ENCODE results near the gene DDX60.

DNA sequence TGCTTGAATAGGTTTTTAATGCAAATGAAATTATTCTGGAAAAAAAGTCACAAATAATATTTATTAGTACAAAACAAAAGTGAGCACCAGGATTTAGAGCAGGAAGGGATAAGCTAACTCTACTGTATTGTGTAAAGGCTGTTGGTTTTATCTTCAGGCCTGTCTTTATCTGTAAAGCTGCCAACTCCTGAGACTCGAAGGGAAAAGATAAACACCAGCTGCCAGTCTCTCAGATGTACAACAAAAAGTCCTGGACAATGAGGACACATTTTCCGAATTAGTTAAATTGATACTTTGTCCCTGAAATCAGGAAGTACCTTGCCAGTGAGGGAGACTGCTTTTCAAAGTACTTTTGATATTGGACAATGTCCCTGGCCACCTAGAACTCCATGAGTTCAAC is 8.8 kb downstream of the DDX60 start:
- TF ChIP-seq, protein P1, sequence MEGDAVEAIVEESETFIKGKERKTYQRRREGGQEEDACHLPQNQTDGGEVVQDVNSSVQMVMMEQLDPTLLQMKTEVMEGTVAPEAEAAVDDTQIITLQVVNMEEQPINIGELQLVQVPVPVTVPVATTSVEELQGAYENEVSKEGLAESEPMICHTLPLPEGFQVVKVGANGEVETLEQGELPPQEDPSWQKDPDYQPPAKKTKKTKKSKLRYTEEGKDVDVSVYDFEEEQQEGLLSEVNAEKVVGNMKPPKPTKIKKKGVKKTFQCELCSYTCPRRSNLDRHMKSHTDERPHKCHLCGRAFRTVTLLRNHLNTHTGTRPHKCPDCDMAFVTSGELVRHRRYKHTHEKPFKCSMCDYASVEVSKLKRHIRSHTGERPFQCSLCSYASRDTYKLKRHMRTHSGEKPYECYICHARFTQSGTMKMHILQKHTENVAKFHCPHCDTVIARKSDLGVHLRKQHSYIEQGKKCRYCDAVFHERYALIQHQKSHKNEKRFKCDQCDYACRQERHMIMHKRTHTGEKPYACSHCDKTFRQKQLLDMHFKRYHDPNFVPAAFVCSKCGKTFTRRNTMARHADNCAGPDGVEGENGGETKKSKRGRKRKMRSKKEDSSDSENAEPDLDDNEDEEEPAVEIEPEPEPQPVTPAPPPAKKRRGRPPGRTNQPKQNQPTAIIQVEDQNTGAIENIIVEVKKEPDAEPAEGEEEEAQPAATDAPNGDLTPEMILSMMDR (IDR thresholded peaks at IDR 0.05; ENCODE audit: poor library complexity) = no peak
- TF ChIP-seq EZH2 (IDR thresholded peaks at IDR 0.05; ENCODE audit: borderline replicate concordance) (no peak), EZH2phosphoT487 (IDR thresholded peaks at IDR 0.05; ENCODE audit: low read depth, severe bottlenecking, unreplicated experiment) (no peak)

Measured in hepatocyte (in vitro differentiated cells).